Activated CD8-positive, alpha-beta T cell treated with anti-CD3 and anti-CD28 coated beads for 36 hours (primary cell): ENCODE results near the gene NRL. TPM values are rescaled to one million over a fixed set of nuclear protein-coding genes. Genes with fewer than 3 reads are reported as not detected.

Source experiments
- ATAC-seq: fragments of 200-7000 bp; cut with Tn5 transposase; one replicate; pipeline ENCODE4 v1.10.0; 2021; ENCODE audit warnings: mild to moderate bottlenecking, moderate library complexity
- CTCF ChIA-PET: fragments of 350-600 bp; sonication (Branson Sonifier 250); formaldehyde crosslinking; loops from one replicate; lab custom pipeline; 2021; ENCODE audit warnings: antibody characterized with exemption; lab: Charles Lee
- POLR2A ChIA-PET: fragments of 350-600 bp; sonication (Branson Sonifier 250); formaldehyde crosslinking; loops from one replicate; lab custom pipeline; 2021; ENCODE audit warnings: antibody characterized with exemption; lab: Charles Lee
- DNase-seq: peaks from one replicate; pipeline ENCODE4 v3.0.0-alpha.2; 2020
- H3K27ac Mint-ChIP-seq: one replicate; pipeline ENCODE4 v1.8.0; 2021; ENCODE audit warnings: mild to moderate bottlenecking, mixed read lengths
- H3K27me3 Mint-ChIP-seq: one replicate; pipeline ENCODE4 v1.8.0; 2021; ENCODE audit warnings: mixed read lengths
- H3K36me3 Mint-ChIP-seq: one replicate; pipeline ENCODE4 v1.8.0; 2021; ENCODE audit warnings: low read depth, mixed read lengths
- H3K4me1 Mint-ChIP-seq: one replicate; pipeline ENCODE4 v1.8.0; 2021; ENCODE audit warnings: low read depth, mixed read lengths
- H3K4me3 Mint-ChIP-seq: one replicate; pipeline ENCODE4 v1.8.0; 2021; ENCODE audit warnings: mild to moderate bottlenecking, moderate library complexity, mixed read lengths
- H3K9me3 Mint-ChIP-seq: one replicate; pipeline ENCODE4 v1.8.0; 2021; ENCODE audit warnings: mixed read lengths
- intact Hi-C: fragments of 100-400 bp; cut with micrococcal nuclease; formaldehyde crosslinking; loops from one replicate; pipeline ENCODE4 v1.10.0; 2022
- total RNA-seq, 2 experiments: library from RNA; stranded (reverse); gene quantifications; one replicate each; pipeline ENCODE4 v1.2.3, GENCODE V29; 2021
- TF ChIP-seq, protein P1 (sequence below): fragments of 200-600 bp; IDR thresholded peaks from one replicate; pipeline ENCODE4 v1.8.0; 2022; ENCODE audit warnings: antibody characterized with exemption, mild to moderate bottlenecking

The NRL gene
- total RNA-seq, 2 experiments from 2014 or later, result 1.8 to 2.5 TPM

DNA sequence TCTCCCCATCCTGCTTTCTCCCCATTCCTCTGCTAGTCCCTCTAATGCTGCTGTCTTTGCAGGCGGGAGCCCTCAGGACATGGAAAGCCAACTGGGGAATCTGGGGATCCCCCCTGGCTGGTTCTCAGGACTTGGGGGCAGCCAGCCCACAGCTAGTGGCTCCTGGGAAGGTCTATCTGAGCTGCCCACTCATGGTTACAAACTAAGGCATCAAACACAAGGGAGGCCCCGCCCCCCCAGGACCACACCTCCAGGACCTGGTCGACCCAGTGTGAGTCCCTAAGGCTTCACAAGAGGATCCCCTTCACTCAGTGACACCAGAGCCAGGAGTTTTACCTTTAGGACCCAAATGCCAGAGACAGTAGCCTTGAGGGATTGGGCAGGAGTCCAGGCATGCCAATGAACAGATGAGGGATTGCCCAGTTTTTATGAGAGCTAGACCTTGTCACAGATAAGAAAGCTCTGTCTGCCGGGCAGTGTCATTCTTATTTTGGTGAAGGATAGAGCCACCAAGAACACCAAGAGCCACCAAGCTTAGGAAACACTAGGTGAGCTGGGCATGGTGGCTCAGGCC, 51.4 kb downstream of the NRL start:
- TF ChIP-seq, protein P1, sequence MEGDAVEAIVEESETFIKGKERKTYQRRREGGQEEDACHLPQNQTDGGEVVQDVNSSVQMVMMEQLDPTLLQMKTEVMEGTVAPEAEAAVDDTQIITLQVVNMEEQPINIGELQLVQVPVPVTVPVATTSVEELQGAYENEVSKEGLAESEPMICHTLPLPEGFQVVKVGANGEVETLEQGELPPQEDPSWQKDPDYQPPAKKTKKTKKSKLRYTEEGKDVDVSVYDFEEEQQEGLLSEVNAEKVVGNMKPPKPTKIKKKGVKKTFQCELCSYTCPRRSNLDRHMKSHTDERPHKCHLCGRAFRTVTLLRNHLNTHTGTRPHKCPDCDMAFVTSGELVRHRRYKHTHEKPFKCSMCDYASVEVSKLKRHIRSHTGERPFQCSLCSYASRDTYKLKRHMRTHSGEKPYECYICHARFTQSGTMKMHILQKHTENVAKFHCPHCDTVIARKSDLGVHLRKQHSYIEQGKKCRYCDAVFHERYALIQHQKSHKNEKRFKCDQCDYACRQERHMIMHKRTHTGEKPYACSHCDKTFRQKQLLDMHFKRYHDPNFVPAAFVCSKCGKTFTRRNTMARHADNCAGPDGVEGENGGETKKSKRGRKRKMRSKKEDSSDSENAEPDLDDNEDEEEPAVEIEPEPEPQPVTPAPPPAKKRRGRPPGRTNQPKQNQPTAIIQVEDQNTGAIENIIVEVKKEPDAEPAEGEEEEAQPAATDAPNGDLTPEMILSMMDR, result no peak
- H3K27ac Mint-ChIP-seq, result no peak overlapping the region
- intact Hi-C loops, result no loop called here
- H3K4me3 Mint-ChIP-seq, result no peak overlapping the region
- no peaks in the 10 kb centered on the region for H3K9me3 Mint-ChIP-seq
- DNase-seq, result no peak
- POLR2A ChIA-PET, result no interaction called here
- CTCF ChIA-PET, result interaction anchor here (1.1 to 9.6 kb wide), 3 partner anchors 9 to 52 kb away, joined by 3 to 345 read pairs (median 10); partner anchors contain the start of genes DCAF11, NRL and PCK2
- no peaks in the 10 kb centered on the region for H3K36me3 Mint-ChIP-seq
- no peaks in the 10 kb centered on the region for H3K4me1 Mint-ChIP-seq
- no peak for ATAC-seq
- no peaks in the 10 kb centered on the region for H3K27me3 Mint-ChIP-seq

DNA sequence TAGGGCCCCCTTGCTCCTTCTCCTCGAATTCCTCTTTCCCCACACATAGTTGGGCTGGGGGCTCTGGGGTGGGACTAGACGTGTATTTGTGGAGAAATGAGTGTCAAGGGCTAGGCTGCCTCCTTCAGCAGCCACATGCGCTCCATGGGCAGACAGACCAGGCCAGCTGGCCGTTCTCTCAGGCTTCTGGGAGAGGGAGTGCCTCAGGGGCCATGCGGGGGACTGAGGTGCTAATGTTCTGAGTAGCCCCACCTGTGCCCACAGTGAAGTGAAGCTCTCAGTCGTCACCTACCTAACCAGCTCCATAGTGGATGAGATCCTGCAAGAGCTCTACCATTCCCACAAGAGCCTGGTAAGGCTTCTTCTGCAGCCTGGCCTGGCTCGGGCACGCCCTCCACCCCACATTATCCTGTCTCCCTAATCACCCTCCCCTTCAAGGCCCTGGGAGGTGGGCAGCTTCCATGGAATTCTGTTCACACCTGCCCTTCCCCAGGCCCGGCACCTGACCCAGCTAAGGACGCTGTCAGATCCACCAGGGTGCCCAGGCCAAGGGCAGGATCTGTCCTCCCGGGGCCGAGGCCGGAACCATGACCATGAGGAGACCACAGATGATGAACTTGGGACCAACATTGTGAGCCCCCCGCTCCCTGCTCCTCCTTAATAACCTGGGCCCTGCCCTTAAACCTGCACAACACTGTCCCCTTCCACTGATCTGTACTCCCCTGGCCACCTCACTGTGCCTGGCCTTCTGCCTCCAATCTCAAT, 52.4 kb downstream of the NRL start:
- no peak for DNase-seq
- Mint-ChIP-seq H3K36me3 (no peaks in the 10 kb centered on the region), H3K27me3 (no peaks in the 10 kb centered on the region), H3K27ac (no peak overlapping the region), H3K4me3 (no peak overlapping the region), H3K4me1 (peaks cover 2% of the 10 kb centered on the region), H3K9me3 (no peaks in the 10 kb centered on the region)
- ATAC-seq, result no peak
- ChIA-PET CTCF (interaction anchor here (1.1 to 9.6 kb wide), 6 partner anchors 9 to 99 kb away, joined by 3 to 345 read pairs (median 68); partner anchors contain the start of genes IRF9 and PCK2), POLR2A (interaction anchor here (1.2 to 2.2 kb wide), 2 partner anchors 23 to 28 kb away, joined by 3 to 5 read pairs; no protein-coding TSS in a partner anchor)
- TF ChIP-seq, protein P1, result no peak
- intact Hi-C loops, result no loop called here

DNA sequence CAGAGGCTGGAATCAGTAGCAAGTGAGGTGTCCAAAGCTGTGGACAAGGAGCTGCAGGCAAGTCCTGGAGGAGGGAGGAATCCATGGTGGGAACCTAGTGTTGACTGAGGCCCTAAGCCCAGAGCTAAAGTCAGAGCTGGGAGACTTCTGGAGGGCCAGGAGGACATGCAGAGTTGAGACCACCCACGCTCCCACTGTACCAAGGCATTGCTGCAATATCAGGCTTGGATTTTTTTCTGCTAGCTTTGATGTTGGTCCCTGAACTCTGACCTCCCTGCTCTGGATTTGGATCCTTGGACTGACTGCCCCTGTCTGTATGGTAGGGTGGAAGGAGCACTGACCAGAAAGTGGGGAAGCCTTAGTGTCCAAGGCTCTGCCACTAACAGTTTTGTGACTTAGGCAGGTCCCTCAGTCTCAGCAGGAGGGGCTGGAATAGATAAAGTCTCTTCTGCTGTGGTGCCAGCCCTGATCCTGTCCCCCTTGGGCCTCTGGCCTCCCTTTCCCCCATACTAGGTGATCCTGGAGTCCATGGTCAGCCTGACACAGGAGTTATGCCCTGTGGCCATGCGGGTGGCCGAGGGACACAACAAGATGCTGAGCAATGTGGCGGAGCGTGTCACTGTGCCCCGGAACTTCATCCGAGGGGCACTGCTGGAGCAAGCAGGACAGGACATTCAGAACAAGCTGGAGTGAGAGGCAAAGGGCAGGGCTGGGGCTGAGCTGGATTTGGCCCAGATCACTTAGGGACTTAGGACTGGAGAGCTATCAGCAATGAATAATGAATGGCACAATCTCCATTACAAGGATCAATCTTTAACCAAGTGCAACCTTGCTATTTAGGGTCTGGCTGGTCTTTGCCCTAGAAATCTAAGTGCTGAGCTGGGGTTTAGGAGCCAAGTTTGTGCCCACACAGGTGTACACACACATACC, 53.5 kb downstream of the NRL start:
- ATAC-seq (no peak), DNase-seq (no peak)
- intact Hi-C loops, result no loop called here
- Mint-ChIP-seq H3K4me1 (peaks cover 2% of the 10 kb centered on the region), H3K9me3 (no peaks in the 10 kb centered on the region), H3K36me3 (no peaks in the 10 kb centered on the region), H3K4me3 (no peak overlapping the region), H3K27ac (no peak overlapping the region), H3K27me3 (no peaks in the 10 kb centered on the region)
- ChIA-PET POLR2A (interaction anchor here (1.0 to 2.2 kb wide), 3 partner anchors 11 to 29 kb away, joined by 3 to 5 read pairs (median 3); no protein-coding TSS in a partner anchor), CTCF (interaction anchor here (1.1 to 9.6 kb wide), 7 partner anchors 7 to 100 kb away, joined by 3 to 345 read pairs (median 10); partner anchors contain the start of genes IRF9 and PCK2)
- TF ChIP-seq, protein P1, result no peak

DNA sequence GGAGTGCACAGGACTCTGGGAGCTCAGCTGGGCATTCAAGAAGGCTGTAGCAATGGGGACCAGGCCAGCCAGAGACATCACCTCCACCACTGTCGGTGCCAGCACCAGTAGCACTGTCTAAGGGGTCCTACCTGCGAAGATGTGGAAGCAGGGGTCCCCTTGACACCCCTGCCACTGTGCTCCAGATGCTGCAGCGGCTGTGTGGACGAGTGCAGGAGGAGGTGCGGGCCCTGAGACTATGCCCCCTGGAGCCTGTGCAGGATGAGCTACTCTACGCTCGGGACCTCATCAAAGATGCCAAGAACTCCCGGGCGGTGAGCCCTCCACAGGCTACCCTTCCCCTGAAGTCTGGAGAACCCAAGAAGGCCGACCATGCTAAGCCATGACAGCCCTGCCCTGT, 54.3 kb downstream of the NRL start:
- Mint-ChIP-seq H3K9me3 (no peaks in the 10 kb centered on the region), H3K4me3 (no peak overlapping the region), H3K27ac (no peak overlapping the region), H3K36me3 (no peaks in the 10 kb centered on the region), H3K4me1 (peaks cover 2% of the 10 kb centered on the region), H3K27me3 (no peaks in the 10 kb centered on the region)
- intact Hi-C loops, result no loop called here
- CTCF ChIA-PET, result interaction anchor here (1.3 to 9.6 kb wide), 4 partner anchors 9 to 47 kb away, joined by 4 to 345 read pairs (median 163); partner anchors contain the start of gene PCK2
- POLR2A ChIA-PET, result interaction anchor here (1.0 to 2.2 kb wide), 2 partner anchors 12 to 30 kb away, joined by 3 to 5 read pairs; no protein-coding TSS in a partner anchor
- ATAC-seq, result no peak
- TF ChIP-seq, protein P1, result no peak
- no peak for DNase-seq
